Measurements from ENCODE around the gene ZBTB3.

- TF ChIP-seq, protein P1, sequence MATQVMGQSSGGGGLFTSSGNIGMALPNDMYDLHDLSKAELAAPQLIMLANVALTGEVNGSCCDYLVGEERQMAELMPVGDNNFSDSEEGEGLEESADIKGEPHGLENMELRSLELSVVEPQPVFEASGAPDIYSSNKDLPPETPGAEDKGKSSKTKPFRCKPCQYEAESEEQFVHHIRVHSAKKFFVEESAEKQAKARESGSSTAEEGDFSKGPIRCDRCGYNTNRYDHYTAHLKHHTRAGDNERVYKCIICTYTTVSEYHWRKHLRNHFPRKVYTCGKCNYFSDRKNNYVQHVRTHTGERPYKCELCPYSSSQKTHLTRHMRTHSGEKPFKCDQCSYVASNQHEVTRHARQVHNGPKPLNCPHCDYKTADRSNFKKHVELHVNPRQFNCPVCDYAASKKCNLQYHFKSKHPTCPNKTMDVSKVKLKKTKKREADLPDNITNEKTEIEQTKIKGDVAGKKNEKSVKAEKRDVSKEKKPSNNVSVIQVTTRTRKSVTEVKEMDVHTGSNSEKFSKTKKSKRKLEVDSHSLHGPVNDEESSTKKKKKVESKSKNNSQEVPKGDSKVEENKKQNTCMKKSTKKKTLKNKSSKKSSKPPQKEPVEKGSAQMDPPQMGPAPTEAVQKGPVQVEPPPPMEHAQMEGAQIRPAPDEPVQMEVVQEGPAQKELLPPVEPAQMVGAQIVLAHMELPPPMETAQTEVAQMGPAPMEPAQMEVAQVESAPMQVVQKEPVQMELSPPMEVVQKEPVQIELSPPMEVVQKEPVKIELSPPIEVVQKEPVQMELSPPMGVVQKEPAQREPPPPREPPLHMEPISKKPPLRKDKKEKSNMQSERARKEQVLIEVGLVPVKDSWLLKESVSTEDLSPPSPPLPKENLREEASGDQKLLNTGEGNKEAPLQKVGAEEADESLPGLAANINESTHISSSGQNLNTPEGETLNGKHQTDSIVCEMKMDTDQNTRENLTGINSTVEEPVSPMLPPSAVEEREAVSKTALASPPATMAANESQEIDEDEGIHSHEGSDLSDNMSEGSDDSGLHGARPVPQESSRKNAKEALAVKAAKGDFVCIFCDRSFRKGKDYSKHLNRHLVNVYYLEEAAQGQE (IDR thresholded peaks at IDR 0.05; ENCODE audit: insufficient read depth in 1 of 2, low read depth in 2 of 2, low read length in 2 of 2): no peak
- no peak for TF ChIP-seq POLR2AphosphoS5 (IDR thresholded peaks at IDR 0.05; ENCODE audit: low read depth, low read length)
- TF ChIP-seq TAF1 (IDR thresholded peaks at IDR 0.05; ENCODE audit: borderline replicate concordance, insufficient read depth, low read length): no peak
- TF ChIP-seq FOXP2 (optimal IDR thresholded peaks at IDR 0.05; ENCODE audit: borderline replicate concordance, extremely low read depth, extremely low read length, insufficient read depth): no peak
- TF ChIP-seq SIN3A (IDR thresholded peaks at IDR 0.05; ENCODE audit: borderline replicate concordance, insufficient read depth, low read length): no peak
Observed at GRCh38 chr11:62702246-62702645, 51.7 kb downstream of the ZBTB3 start.
